ENCODE measurements around the gene SMYD3.
"Not testable (repeated sequence)": the region's sequence is repeated elsewhere in the genome, so short reads cannot be mapped to it uniquely, and the experiment has no call there.

Gene SMYD3

DNA sequence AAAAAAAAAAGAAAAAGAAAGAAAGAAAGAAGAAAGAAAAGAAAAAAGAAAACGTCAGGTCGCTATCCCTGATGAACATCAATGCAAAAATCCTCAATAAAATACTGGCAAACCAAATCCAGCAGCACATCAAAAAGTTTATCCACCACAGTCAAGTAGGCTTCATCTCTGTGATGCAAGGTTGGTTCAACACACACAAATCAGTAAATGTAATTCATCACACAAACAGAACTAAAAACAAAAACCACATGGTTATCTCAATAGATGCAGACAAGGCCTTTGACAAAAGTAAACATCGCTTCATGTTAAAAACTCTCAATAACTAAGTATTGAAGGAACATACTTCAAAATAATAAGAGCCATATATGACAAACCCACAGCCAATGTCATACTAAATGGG lies 779.0 kb downstream of the SMYD3 start:
- not testable (repeated sequence) for DNase-seq

DNA sequence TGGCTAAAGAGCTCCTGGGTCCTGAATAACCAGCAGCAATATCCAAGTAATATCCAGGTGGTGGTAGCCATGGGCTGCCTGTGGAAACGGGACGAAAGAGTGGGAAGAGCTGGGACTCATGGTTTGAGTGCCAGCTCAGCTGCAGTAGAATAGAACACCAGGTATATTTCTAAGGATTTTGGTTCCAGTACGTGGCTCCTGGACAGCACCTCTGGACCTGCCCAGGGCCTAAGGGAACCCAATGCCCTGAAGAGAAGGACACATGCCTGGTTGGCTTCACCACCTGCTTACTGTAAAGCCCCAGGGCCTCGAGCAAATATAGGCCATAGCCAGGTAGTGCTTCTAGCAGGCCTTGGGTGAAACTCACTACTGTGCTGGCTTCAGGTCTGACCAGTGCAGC lies 785.6 kb downstream of the SMYD3 start:
- no peak for DNase-seq

DNA sequence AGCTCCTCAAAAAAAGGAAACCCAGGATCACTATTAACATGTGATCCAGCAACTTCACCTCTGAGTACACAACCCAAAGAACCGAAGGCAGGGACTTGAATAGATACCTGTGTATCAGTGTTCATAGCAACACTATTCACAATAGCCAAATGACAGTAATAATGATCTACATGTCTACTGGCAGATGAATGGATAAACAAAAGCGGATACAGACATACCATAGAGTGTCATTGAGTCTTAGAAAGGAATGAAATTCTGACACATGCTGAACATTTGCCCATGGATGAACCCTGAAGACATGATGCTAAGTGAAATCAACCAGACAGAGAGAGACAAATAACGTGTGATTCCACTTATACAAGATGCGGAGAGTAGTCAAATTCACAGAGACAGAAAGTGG lies 788.1 kb downstream of the SMYD3 start:
- no peak for DNase-seq

DNA sequence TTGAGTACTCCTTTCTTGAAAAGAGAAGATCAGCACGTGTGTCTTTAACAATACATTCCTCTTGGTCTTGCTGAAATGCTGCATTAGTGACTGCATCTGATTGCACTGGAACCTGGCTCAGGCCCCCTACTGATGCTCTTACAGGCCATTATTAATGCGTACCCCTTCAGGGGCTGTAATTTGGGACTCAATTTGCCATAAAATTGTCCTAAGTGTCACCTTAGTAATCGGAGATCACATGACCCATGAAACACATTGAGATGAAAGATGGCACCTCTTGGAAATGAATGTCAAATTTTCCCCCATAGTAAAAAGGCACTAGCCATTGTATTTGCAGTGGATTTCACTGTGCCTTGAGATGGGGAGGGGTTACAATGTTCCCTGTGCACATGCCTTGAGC lies 789.0 kb downstream of the SMYD3 start:
- no peak for DNase-seq

DNA sequence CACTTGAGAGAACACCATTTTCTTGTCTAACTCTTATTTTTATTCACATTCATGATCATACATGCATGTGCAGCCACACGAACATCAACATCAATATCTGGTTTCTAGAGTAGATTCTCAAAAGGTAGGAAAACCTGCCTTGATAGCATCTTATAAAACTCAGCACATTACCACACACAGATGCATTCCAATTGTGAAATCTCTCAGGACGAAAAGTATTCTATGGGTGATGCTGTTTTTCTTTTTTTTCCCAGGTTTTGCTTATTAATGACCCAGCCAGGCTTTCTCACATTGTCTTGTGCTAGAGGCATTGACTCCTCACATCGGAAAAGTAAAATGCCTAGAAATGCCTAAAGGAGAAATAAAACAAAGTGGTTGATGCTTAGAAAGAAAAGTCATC lies 789.5 kb downstream of the SMYD3 start:
- no peak for DNase-seq

DNA sequence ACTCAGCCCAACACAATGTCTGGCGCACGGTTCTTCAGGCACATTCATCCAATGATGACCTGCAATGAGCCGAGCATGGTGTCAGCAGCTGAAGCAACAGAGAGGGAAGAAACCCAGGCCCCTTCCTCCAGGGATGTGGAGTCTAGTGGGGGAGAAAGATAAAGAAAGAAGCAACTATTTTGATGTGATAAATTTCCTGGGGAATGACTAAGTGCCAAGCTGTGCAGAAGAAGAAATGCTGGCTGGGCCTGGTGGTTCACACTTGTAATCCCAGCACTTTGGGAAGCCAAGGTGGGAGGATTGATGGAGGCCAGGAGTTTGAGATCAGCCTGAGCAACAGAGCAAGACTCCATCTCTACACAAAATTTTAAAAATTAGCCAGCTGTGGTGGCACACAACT lies 790.5 kb downstream of the SMYD3 start:
- DNase-seq = no peak

DNA sequence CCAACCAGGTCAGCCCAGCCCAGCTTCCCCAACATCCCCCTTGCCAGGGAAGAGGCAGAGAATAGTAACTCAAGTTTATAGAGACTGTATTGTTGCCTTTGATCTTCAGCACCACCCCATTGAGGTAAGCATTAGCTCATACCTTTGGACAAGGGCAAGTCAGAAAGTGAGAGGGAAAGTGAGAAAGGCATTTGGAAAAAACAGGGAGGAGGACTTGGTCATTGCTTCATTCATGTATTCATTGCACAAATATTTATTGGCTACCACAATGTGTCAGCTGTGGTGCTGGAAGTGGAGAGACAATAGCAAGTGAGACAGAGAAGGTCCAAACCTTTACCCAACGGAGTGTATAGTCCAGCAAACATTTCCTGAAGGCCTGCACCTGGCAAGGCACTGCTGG lies 791.1 kb downstream of the SMYD3 start:
- no peak for DNase-seq

DNA sequence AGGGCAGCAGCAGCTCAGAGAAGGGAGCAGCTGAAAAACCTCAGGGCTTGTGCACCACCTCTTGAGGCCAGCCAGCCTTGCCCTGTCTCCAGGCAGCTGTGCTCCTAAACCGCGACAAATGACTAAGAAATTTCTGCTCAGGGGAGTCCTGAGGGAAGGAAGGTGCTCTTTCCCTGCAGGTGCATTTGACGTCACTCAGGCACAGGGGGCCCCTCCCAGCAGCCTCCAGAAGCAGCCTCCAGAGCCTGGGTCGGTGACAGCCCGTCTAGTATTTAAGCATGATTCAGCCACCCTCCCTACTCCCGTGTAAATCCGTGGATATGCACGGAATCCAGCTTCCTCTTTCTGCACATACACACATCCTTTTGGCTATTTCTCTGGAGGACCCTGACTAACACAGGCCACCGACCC lies 791.8 kb downstream of the SMYD3 start:
- DNase-seq = no peak

DNA sequence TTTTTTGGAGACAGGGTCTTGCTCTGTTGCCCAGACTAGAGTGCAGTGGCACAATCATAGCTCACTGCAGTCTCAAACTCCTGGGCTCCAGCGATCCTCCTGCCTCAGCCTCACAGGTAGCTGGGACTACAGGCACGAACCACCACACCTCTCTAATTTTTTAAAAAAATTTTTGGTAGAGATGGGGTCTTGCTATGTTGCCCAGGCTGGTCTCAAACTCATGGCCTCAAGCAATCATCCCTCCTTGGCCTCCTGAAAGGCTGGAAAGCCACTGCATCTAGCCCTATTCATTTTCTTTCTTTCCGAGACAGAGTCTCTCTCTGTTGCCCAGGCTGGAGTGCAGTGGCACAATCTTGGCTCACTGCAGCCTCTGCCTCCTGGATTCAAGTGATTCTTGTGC lies 793.1 kb downstream of the SMYD3 start:
- DNase-seq = not testable (repeated sequence)

DNA sequence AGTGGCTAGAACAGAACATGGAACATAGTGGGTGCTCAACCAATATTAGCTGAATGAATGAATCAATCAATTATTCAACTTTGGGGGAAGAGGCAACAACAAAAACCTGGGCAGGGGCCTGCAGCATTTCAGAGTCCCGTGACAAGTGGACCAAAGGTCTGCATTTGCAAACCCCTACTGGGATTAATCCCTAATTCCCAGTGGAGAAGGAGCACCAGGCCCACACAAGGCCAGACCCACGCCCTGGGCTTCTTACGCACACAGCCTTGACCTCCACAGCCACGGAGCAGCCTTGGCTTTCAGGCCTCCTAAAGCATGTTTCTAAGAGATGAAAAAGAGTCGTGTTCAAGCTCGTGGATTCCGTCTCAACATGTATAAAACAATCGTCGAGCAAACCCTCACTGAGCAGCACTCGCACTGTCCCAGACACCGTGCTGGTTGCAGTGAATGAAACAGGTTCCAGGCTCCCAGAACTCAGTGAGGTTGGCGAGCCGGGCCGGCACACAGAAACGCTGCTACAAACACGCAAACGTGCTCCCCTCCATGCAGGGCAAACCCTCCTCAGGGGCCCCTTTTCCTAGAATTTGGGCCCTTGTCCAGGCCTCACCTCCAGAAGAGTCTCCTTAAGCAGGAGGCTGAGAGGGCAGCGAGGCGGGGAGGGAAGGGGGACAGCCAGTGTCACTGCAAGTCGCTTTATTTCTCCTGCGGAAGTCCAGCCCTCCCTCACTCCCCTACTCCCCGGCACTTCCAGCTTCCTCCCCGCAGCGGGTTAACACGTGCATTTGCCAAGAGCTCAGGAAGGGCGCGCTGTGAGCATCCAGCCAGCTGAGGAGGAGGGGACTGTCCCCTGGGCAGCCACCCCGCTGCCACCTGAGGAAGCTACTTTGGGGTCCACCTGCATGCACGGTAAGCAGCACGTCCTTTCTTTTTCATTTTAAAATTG lies 795.8 kb downstream of the SMYD3 start:
- no peak for DNase-seq

DNA sequence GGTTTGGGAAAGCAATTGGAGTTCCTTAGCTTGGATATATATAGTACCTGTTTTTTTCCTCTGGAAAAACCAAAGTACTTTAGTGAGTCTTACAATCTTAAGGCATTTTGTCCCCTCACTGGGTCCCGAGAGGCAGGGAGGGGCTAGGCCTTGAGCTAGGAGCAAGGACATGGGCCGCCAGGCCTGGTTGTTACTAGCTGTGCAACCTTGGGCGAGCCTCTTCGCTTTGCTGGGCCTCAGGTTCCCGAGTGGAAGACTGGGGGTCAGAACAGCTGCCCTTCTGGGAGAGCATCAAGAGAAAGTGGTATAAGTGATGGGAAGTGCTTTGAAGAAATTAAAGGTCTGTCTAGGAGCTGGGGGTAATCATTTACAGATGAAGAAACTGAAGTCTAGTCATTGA lies 799.1 kb downstream of the SMYD3 start:
- no peak for DNase-seq

DNA sequence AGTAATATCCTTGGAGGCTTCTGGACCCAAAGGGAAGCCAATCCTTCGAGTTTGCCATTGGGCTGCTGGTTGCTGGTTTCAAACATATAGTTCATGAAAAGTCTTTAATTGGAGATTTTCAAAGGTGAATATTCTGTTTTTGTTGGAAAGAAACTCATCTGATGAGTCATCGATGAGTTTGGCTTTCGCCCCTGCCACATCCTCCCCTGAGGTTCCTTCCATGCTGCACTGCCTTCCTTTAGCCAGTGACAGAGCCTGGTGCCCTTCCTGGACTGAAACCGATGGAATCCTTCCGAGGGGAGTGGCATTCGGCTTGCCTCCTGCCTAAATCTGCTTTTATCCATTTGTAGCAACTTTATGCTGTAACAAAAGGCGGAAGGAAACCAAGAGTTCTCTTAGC lies 802.3 kb downstream of the SMYD3 start:
- no peak for DNase-seq

DNA sequence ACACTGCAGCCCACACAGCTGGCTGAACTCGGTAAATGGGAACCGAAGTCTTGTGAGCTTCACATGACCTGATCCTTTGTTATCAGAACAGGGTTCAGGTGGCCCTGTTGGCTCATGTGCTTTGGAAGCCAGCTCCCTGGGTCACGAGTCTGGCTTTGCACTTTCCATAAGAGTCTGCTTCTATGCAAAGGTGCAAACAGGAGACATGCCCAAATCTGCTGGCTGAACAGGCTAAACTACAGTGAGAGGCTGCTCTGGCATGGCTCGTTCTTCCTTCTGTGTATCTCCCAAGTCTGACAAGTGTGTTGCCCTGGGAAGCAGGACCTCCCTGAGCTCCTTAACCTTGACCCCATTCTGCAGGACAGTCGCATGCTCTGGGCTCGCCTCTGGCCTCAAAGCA lies 802.7 kb downstream of the SMYD3 start:
- DNase-seq = no peak

DNA sequence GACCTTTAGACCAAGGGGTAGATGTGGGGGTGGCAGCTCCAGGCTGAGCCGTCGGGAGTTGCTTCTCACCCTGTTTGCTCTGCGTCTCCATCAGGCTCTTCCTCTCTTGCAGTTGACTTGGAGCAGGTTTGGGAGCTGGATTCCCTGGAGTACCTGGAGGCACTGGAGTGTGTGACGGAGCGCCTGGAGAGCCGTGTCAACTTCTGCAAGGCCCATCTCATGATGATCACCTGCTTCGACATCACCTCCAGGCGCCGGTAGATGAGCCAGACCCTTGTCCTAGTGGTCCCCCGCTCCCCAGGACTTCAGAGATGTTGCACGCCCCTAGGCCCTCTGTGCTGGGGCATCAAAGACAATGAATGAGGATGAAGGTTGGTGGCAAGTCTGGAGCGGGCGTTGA lies 804.7 kb downstream of the SMYD3 start:
- DNase-seq = no peak

DNA sequence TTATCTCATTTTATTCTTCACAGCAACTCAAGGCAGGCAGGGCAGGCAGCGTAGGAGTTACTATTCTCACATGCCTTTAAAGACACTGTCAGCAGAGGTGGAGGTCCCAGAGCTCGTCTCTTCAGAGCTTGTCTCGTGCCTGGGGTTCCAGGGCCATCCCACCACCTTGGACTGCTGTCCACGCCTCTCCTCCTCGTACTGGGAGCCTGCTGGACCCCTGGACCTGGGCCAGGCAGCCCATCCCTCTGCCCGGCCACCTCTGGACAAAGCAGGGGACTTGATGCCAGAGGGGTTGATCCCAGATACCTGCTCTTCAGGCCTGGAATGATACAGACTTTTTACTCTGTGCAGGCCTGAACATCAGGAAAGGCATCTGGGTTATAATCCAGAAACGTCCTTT lies 805.4 kb downstream of the SMYD3 start:
- no peak for DNase-seq

DNA sequence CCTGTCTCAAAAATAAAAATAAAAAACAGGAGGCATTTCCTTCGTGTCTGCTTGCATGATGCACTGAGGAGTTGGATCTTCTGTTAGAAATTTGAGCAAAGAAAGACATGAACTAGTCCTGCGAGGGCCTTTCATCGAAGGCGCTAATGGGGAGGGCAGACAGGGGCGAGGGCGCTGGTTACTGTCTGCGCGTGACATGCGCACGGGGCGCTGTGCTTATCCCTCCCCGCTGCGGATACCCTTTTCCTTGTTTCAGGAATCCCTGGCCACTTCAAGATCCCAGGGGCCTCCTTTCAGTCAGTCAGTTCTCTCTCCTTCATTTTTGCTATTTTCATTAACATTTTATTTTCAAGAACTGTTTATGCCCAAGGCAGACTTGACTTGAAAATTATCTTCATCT lies 806.4 kb downstream of the SMYD3 start:
- no peak for DNase-seq
